T-helper 1 cell (primary cell): ENCODE results near the gene HMGXB4.

Source experiments
- DNase-seq, 5 donors: peaks; one replicate each; pipeline ENCODE4 v3.0.0-alpha.2; 2012 to 2020

HMGXB4 gene

DNA sequence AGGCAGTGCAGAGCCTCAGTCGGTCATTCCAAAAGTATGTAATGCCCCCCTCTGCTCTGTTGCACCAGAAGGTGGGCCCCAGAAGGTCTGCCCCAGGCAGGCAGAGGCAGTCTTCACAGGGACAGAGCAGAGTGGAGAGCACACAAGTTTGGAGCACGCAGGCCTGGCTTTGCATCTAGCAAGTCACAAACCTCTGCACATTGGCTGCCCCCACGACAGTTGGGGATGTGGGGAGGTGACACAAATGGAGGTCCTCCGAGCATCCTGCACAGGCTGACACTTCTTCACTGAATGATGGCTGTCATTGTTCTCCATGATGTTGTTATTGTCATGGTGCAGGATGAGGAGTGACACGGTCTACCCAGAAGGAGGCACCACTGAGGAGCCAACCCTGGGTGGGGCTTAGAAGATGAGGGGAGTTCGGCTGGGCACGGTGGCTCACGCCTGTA, 54.3 kb downstream of the HMGXB4 start:
- DNase-seq = no peak

GRCh38 chr22:35312198-35313059, 55.1 kb downstream of the HMGXB4 start:
- no peak for DNase-seq

DNA sequence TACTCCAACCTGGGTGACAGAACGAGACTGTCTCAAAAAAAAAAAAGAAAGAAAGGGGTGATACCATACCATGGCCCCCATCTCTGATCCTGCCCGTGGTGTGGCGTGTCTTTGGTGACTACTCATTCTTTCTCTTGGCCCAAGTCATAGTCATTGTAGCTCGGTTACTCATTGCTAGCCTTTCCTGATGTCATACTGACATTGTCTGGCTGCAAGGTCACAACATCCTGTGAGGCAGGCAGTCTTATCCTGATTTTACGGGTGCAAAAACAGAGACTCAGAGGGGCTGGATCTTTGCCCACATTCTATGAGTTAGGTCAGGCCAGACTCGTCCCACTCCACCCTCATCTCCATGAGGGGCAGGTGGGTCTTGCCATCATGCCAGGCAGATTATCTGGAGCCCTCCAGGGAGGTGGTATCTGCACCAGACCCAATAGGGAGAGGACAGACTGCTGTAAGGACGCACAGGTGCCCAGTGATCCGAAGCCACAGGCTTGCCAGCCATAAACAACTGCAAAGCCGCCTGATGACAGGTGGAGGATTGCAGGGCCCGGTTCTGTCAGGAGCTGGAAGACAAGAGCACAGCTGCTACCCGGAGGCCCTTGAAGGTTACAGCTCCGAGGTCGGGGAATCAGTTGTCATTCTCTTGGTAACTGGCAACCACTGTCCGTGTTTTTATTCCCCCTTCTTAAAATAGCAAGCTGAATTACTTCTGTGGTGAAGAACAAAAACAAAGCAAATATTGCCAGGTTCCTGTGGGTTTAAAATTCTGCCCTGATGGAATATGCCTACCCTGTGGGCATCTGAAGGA, 56.2 kb downstream of the HMGXB4 start:
- DNase-seq = peak in 1 of 5 donors; percentile 68

GRCh38 chr22:35314161-35314942, 57.1 kb downstream of the HMGXB4 start:
- DNase-seq = no peak

DNA sequence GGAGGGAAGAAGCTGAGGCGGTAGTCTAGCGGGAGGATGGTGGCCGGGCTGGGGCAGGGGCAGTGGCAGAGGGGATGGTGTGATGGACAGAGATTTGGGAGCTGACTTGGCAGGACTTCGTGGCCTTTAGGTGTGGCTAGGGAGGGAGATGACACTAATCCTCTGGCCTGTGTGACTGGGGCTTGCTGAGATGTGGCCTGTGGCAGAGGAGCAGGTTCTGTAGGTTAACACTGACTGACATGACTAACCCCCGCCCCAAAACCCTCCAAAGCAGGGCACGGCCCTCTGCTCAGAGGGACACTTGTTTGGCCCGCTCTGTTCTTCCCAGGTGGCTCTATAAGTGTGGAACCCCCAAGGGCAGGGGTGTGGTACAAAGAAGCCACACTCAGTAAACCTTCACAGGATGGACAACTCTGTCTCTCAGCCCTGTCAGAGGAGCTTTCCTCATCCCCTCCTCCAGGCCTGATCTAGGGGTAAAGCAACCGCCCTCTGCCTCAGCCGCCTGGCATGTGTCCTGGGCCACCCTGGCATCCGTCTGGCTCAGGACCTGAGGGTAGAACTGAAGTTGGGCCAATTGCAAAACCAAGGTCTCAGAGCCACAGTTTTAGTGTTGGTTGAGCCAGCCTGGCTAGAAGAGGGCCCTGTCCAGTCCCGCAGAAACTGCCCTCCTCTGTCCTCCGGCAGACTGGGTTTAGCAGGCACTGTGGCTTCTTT, 58.0 kb downstream of the HMGXB4 start:
- no peak for DNase-seq

GRCh38 chr22:35315855-35316745, 58.8 kb downstream of the HMGXB4 start:
- DNase-seq = no peak

DNA sequence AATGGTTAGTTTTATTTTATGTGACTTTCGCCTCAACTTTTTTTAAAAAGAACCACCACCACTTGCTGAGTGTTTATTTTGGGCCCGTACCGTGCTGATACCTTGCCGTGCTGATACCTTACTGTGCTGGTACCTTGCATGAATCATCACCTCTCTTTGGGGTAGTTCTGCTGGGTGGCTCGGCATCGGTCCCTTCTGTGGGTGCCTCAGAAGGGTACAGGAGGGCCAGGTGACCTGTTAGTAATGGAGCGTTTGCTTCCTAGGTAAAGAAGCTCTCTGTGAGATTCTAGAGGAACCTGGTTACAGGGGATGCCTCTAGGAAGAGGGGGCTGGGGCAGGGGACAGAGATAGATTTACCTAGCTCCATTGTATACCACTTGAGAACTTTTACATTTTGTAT, 59.5 kb downstream of the HMGXB4 start:
- DNase-seq = no peak

DNA sequence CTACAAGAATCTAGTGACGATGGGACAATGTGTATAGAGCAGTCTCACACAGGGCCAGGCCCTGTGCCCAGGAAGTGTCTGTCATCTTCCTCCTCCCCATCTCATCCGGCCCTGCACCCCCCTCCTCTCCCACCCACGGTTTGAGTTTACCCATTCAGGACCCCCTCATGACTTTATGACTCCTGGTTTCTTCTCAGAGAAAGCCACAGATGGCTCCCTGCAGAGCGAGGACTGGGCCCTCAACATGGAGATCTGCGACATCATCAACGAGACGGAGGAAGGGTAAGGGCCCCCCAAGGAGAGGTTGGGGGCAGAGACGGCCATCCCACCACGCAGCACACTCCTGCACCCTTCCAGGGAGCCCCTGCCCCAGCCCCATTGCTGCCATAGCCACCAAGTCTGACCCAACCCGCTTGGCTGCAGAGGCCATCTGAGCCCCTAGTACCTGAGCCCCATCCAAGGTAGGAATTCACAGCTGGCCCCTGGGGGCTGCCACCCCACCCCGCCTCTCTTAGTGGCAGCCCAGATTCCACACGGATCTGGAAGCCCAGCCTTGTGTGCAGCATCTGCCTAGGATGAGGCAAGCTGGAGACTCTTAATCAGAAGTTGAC, 60.5 kb downstream of the HMGXB4 start:
- DNase-seq = no peak

DNA sequence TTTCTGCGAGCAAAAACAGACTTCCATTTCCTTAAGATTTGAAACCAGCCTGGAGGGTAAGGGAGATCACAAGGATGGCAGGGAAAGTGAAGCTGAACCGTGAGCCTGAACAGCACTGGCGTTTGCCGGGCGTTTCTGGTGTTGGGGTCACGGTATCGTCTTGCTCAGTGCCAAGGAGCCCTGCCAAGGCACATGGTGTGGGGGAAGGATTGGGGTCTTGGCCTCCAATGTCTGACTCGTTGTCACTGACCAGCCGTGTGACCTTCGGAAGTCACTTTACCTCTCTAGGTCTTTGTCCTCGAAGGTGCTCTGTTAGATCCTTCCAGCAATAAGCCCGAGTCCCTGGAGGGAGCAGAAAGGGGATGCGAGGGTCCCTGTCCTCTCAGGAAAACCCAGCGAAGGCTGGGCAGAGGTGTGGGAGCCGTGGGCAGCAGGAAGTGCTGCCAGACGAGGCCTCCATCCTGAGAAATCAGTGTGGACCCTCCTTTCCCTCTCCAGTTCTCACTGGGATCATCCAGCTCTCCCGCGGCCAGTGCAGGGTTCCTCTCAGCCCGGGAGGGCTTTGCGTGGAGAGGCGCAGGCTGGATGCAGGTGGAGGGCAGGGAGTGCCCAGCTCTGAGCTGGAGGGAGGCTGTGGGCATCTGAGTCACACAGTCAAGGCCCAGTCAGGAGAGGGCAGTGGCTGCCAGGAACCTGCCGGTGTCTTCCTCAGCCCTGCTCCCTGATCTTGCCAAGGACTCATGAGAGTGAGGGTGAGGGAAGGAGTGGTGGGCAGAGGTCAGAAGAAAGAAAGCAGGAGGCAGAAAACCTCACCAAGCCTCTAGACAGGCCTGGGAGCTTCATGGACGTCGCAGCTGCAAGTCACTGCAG, 61.3 kb downstream of the HMGXB4 start:
- DNase-seq = no peak

GRCh38 chr22:35319244-35319985, 62.1 kb downstream of the HMGXB4 start:
- DNase-seq = no peak

- no peak for DNase-seq
Observed at GRCh38 chr22:35322126-35322525, 64.8 kb downstream of the HMGXB4 start.

- DNase-seq = no peak
Observed at GRCh38 chr22:35322893-35323292, 65.6 kb downstream of the HMGXB4 start.

GRCh38 chr22:35323305-35323704, 66.0 kb downstream of the HMGXB4 start:
- no peak for DNase-seq

DNA sequence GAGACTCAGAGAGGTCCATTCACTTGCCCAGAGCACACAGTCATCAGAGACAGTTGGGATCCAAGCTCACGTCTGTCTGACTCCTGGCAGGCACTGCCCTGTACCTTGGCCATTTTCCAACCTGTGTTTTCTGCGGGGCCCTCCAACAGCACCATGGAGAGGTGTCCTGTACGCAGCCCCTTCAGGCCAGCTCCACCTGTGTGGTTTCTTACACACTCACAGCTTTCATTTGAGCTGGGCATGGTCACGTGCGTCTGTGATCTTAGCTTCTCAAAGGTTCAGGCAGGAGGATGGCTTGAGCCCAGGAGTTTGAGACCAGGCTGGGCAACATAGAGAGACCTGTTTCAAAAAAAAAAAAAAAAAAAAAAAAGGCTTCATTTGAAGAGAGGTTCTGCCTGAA, 66.8 kb downstream of the HMGXB4 start:
- no peak for DNase-seq

DNA sequence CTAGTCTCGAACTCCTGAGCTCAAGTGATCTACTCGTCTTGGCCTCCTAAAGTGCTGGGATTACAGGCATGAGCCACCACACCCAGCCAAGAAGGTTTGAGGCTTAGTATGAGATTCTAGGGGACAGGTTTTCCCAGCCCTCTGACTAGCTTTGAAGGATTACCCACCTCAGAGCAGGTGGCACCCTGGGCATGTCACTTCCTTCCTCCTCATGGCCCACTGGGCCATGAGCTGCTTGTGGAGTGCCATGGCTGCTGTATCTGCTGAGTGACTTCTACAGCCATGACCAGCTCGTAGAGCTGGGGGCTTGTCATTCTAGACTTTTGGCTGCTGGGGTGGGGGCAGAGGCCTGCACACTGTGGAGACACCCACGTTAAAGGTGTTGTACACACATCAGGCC, 67.5 kb downstream of the HMGXB4 start:
- DNase-seq = no peak

GRCh38 chr22:35325209-35325608, 67.9 kb downstream of the HMGXB4 start:
- no peak for DNase-seq

DNA sequence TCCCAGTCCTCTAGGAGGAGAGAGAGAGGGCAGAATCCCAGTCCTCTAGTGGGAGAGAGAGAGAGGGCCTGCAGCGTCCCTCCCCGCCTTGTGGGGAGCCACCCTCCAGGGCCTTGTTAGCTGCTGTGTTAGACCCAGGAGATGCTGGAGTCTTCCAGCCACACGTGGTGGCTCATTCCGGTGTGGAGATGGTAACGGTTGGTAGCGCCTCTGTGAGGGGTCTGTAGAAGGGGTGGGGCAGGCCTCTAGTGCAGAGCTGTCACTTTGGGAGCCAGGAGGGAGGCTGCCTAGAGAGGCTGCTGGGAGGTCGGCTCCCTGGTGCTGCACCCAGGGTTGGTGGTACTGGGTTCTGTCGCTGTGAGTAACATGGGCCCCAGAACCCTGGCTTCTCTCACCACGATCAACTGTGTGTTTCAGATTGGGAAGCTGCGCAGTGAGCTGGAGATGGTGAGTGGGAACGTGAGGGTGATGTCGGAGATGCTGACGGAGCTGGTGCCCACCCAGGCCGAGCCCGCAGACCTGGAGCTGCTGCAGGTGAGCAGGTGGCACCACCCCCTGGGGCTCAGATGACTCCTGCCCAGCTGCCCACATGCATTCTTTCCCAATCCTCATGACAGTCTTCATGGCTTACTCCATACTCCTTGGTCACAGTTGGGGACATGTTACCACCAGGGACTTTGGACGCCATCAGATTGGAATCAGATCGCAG, 69.7 kb downstream of the HMGXB4 start:
- no peak for DNase-seq

DNA sequence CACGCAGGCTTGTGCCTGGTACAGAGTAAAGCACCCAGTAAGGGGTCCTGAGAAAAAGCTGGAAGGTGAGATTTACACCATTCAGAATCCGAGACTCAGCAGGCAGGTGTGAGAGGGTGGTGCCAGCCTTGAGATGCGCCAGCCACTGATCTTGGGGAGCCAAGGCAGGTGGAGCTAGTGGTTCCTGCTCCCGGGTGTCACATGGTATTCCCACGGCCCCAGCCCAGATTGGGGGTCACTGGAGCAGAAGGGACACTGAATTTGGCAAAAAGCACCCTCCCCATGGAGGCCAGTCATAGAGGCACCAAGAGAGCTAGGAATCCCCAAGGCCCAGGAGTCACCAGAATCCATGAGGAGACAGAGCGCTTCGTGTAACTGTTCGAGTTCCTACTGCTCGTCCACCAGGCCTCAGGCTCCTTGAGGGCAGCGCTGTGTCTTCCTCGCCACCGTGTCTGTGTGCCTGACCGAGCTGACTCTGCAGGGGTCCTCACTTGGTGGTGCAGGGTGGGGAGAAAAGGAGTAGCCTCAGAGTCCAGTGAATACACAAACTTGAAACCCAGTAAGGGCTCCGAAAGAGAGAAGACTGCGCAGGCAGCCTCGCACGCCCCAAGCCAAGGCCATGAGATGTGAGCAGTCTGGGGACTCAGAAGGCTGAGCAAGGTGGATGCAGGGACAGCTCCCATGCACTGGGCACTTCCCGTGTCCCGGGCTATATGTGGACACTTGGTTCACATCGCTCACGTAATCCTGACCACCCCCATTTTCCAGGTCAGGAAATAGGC, 70.6 kb downstream of the HMGXB4 start:
- DNase-seq = no peak
